Ovary (tissue), 3 donors: Measurements from ENCODE around the gene ELAC2.

Experiments
- POLR2A ChIP-seq: fragments of 450-650 bp; IDR thresholded peaks from one replicate; pipeline ENCODE4 v1.6.1; 2017; ENCODE audit warnings: antibody characterized with exemption, mild to moderate bottlenecking, moderate library complexity
- TF ChIP-seq, protein P1 (sequence below), 3 donors: fragments of 450-650 bp in 2 of 3; fragments of 200-600 bp in 1 of 3; IDR thresholded peaks; one replicate each; pipeline versions ENCODE4 v1.5.1 to v1.8.0; 2016 to 2022; ENCODE audit warnings: antibody characterized with exemption in 3 of 3, mild to moderate bottlenecking in 1 of 3
- donor health status: DM: no; HTN: no; CAD: no.

DNA sequence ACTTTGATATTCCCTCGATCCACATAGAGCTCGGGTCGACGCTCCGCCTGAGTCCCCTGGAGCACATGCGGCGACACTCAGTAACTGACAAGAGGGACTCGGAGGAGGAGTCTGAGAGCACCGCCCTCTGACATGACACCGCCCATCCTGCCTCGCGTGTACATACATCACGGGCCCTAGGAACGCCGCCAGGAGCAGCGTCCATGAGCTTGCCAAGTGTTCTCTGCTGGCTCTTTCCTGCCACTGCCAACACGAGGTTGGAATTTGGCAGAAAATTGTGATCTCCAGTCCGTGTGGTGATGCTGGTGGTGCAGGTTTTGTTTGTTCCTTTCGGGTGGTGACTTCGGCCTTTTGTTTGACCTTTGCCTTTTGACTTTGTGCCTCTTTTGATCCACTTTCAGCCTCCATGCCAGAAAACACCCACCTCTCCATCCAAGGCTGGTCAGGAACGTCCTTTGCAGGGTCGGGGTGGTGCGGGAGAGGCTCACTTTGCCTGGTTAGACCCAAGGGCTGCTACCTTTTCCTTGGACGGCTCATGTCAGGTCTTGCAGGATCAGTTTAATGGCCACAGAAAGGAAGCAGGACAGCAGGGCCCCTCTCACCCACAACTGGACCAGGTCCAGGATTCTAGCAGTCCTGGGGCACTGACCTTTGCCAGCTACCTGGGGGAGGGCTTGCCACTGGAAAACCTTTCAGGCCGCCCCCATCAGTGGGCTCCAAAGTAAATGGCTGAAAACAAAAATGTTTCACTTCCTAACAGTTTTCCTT lies 27.6 kb downstream of the ELAC2 start:
- TF ChIP-seq, protein P1, sequence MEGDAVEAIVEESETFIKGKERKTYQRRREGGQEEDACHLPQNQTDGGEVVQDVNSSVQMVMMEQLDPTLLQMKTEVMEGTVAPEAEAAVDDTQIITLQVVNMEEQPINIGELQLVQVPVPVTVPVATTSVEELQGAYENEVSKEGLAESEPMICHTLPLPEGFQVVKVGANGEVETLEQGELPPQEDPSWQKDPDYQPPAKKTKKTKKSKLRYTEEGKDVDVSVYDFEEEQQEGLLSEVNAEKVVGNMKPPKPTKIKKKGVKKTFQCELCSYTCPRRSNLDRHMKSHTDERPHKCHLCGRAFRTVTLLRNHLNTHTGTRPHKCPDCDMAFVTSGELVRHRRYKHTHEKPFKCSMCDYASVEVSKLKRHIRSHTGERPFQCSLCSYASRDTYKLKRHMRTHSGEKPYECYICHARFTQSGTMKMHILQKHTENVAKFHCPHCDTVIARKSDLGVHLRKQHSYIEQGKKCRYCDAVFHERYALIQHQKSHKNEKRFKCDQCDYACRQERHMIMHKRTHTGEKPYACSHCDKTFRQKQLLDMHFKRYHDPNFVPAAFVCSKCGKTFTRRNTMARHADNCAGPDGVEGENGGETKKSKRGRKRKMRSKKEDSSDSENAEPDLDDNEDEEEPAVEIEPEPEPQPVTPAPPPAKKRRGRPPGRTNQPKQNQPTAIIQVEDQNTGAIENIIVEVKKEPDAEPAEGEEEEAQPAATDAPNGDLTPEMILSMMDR (IDR thresholded peaks at IDR 0.05): no peak
- no peak for TF ChIP-seq POLR2A
